SK-N-SH treated with all-trans-retinoic acid at 6 μM for 48 hours (cell line): ENCODE results near the gene EPB41L1.

Experiments
- ATAC-seq: fragments of 200-7000 bp; cut with Tn5 transposase; 3 replicates; pipeline ENCODE4 v1.9.1; 2020; ENCODE audit warnings: mild to moderate bottlenecking, moderate library complexity
- ARNTL ChIP-seq: fragments of 450-650 bp; formaldehyde crosslinking; IDR thresholded peaks from 2 replicates; pipeline ENCODE4 v1.5.0; 2020; ENCODE audit warnings: low read depth, mild to moderate bottlenecking, moderate library complexity, borderline replicate concordance
- BACH2 ChIP-seq: fragments of 250-450 bp; sonication (Bioruptor Pico); IDR thresholded peaks from 2 replicates; pipeline ENCODE4 v1.9.0; 2021; ENCODE audit warnings: mild to moderate bottlenecking, borderline replicate concordance
- CREB5 ChIP-seq: fragments of 250-450 bp; sonication (Bioruptor Pico); IDR thresholded peaks from 2 replicates; pipeline ENCODE4 v1.5.1; 2020; ENCODE audit warnings: low read depth, mild to moderate bottlenecking, moderate library complexity
- CSDC2 ChIP-seq: fragments of 250-450 bp; sonication (Bioruptor Pico); IDR thresholded peaks from 2 replicates; pipeline ENCODE4 v1.5.0; 2020; ENCODE audit warnings: mild to moderate bottlenecking, moderate library complexity
- CSRNP3 ChIP-seq: fragments of 250-450 bp; sonication (Bioruptor Pico); IDR thresholded peaks from 2 replicates; pipeline ENCODE4 v1.5.1; 2021; ENCODE audit warnings: mild to moderate bottlenecking, moderate library complexity
- ESRRG ChIP-seq: fragments of 250-450 bp; sonication (Bioruptor Pico); IDR thresholded peaks from 2 replicates; pipeline ENCODE4 v1.6.1; 2021; ENCODE audit warnings: mild to moderate bottlenecking
- GLIS3 ChIP-seq: fragments of 250-450 bp; sonication (Bioruptor Pico); IDR thresholded peaks from 2 replicates; pipeline ENCODE4 v1.5.0; 2020; ENCODE audit warnings: mild to moderate bottlenecking, moderate library complexity
- ISL1 ChIP-seq: fragments of 250-450 bp; sonication (Bioruptor Pico); IDR thresholded peaks from 2 replicates; pipeline ENCODE4 v2.1.2; 2022; ENCODE audit warnings: mild to moderate bottlenecking, moderate library complexity
- OSR1 ChIP-seq: fragments of 250-450 bp; sonication (Bioruptor Pico); IDR thresholded peaks from 2 replicates; pipeline ENCODE4 v1.8.0; 2022; ENCODE audit warnings: moderate library complexity, mild to moderate bottlenecking, inconsistent platforms
- PATZ1 ChIP-seq: fragments of 250-450 bp; sonication (Bioruptor Pico); IDR thresholded peaks from 2 replicates; pipeline ENCODE4 v1.8.0; 2020; ENCODE audit warnings: mild to moderate bottlenecking, moderate library complexity, borderline replicate concordance
- POU6F1 ChIP-seq: fragments of 250-450 bp; sonication (Bioruptor Pico); IDR thresholded peaks from 2 replicates; pipeline ENCODE4 v1.8.0; 2021; ENCODE audit warnings: low read depth, mild to moderate bottlenecking, moderate library complexity, borderline replicate concordance
- PPARA ChIP-seq: fragments of 250-450 bp; sonication (Bioruptor Pico); IDR thresholded peaks from 2 replicates; pipeline ENCODE4 v1.5.0; 2020; ENCODE audit warnings: mild to moderate bottlenecking, borderline replicate concordance
- RARB ChIP-seq: fragments of 250-450 bp; sonication (Bioruptor Pico); IDR thresholded peaks from 2 replicates; pipeline ENCODE4 v1.8.0; 2021; ENCODE audit warnings: mild to moderate bottlenecking, moderate library complexity
- SNAI2 ChIP-seq: fragments of 250-450 bp; sonication (Bioruptor Pico); IDR thresholded peaks from 2 replicates; pipeline ENCODE4 v1.5.0; 2020; ENCODE audit warnings: mild to moderate bottlenecking, moderate library complexity
- TCF4 ChIP-seq: fragments of 250-450 bp; sonication (Bioruptor Pico); IDR thresholded peaks from 2 replicates; pipeline ENCODE4 v1.8.0; 2021; ENCODE audit warnings: mild to moderate bottlenecking, moderate library complexity, borderline replicate concordance
- TOX ChIP-seq: fragments of 250-450 bp; sonication (Bioruptor Pico); IDR thresholded peaks from 2 replicates; pipeline ENCODE4 v1.8.0; 2021; ENCODE audit warnings: mild to moderate bottlenecking, moderate library complexity, borderline replicate concordance
- TSHZ2 ChIP-seq: fragments of 250-450 bp; sonication (Bioruptor Pico); IDR thresholded peaks from 2 replicates; pipeline ENCODE4 v1.5.0; 2020; ENCODE audit warnings: mild to moderate bottlenecking, moderate library complexity
- ZC3H10 ChIP-seq: fragments of 250-450 bp; sonication (Bioruptor Pico); IDR thresholded peaks from 2 replicates; pipeline ENCODE4 v1.5.1; 2021; ENCODE audit warnings: mild to moderate bottlenecking, moderate library complexity
- ZFP3 ChIP-seq: fragments of 250-450 bp; sonication (Bioruptor Pico); IDR thresholded peaks from 2 replicates; pipeline ENCODE4 v1.5.0; 2020; ENCODE audit warnings: mild to moderate bottlenecking, moderate library complexity
- ZFP30 ChIP-seq: fragments of 450-650 bp; formaldehyde crosslinking; IDR thresholded peaks from 2 replicates; pipeline ENCODE4 v1.5.0; 2022; ENCODE audit warnings: mild to moderate bottlenecking, moderate library complexity
- ZNF565 ChIP-seq: fragments of 450-650 bp; formaldehyde crosslinking; conservative IDR thresholded peaks from 2 replicates; pipeline ENCODE4 v1.5.0; 2020; ENCODE audit warnings: low read depth, mild to moderate bottlenecking, moderate library complexity
- ZNF70 ChIP-seq: fragments of 450-650 bp; formaldehyde crosslinking; IDR thresholded peaks from 2 replicates; pipeline ENCODE4 v1.5.0; 2020; ENCODE audit warnings: mild to moderate bottlenecking, moderate library complexity
- ZNF8 ChIP-seq: fragments of 450-650 bp; formaldehyde crosslinking; IDR thresholded peaks from 2 replicates; pipeline ENCODE4 v1.5.0; 2020; ENCODE audit warnings: mild to moderate bottlenecking, moderate library complexity

Gene EPB41L1

GRCh38 chr20:36117638-36118037 lies 36.9 kb upstream of the EPB41L1 start:
- ATAC-seq: no peak
- TF ChIP-seq ARNTL (CRISPR knock-in tag) (no peak), ISL1 (CRISPR knock-in tag) (no peak), SNAI2 (CRISPR knock-in tag) (no peak), CSDC2 (no peak), CREB5 (CRISPR knock-in tag) (no peak), ZFP30 (no peak), RARB (CRISPR knock-in tag) (no peak), TCF4 (CRISPR knock-in tag) (no peak), TOX (CRISPR knock-in tag) (no peak), CSRNP3 (CRISPR knock-in tag) (no peak), GLIS3 (CRISPR knock-in tag) (no peak)

- TF ChIP-seq ZFP30 (no peak), TCF4 (CRISPR knock-in tag) (no peak), ZNF70 (CRISPR knock-in tag) (no peak), PPARA (no peak), ISL1 (CRISPR knock-in tag) (no peak), ZC3H10 (CRISPR knock-in tag) (no peak), CSRNP3 (CRISPR knock-in tag) (no peak), CSDC2 (no peak), TOX (CRISPR knock-in tag) (no peak), PATZ1 (CRISPR knock-in tag) (no peak)
These were observed 36.2 kb upstream of the EPB41L1 start for GRCh38 chr20:36118371-36118770.

GRCh38 chr20:36119537-36119936 lies 35.0 kb upstream of the EPB41L1 start:
- TF ChIP-seq ARNTL (CRISPR knock-in tag) (no peak), ZFP30 (no peak), GLIS3 (CRISPR knock-in tag) (no peak), ESRRG (CRISPR knock-in tag) (no peak), POU6F1 (CRISPR knock-in tag) (no peak), ZNF8 (CRISPR knock-in tag) (no peak), SNAI2 (CRISPR knock-in tag) (no peak), PPARA (no peak), BACH2 (CRISPR knock-in tag) (no peak), CSDC2 (no peak), OSR1 (CRISPR knock-in tag) (no peak), CREB5 (CRISPR knock-in tag) (no peak), ZC3H10 (CRISPR knock-in tag) (no peak), TSHZ2 (CRISPR knock-in tag) (no peak), ISL1 (CRISPR knock-in tag) (no peak), RARB (CRISPR knock-in tag) (no peak), TOX (CRISPR knock-in tag) (no peak), ZNF565 (no peak), ZFP3 (CRISPR knock-in tag) (no peak), ZNF70 (CRISPR knock-in tag) (no peak)
- no peak for ATAC-seq

More at GRCh38 chr20:36118371-36118770, 36.2 kb upstream of the EPB41L1 start:
- no peak for ATAC-seq
